ENCODE data around the gene TCF7L1.

Gene TCF7L1

GRCh38 chr2:85175369-85176299 is 42.4 kb downstream of the TCF7L1 start:
- H3K4me1 Mint-ChIP-seq, result peaks cover 68% of the 10 kb centered on the region
- H3K4me3 Mint-ChIP-seq, result peak overlapping the region in 1 of 3 experiments; percentile 5
- TF ChIP-seq CTCF (IDR thresholded peaks at IDR 0.05; ENCODE audit: unreplicated experiment in 3 of 3), result no peak
- peaks cover 23% of the 10 kb centered on the region for H3K36me3 Mint-ChIP-seq (ENCODE audit: low read depth)
- no peaks in the 10 kb centered on the region for H3K9me3 Mint-ChIP-seq
- H3K27me3 Mint-ChIP-seq (ENCODE audit: low read depth), result no peaks in the 10 kb centered on the region
- H3K27ac Mint-ChIP-seq, result peak overlapping the region; percentile 82 to 89 (median 84)

- peaks cover 11% of the 10 kb centered on the region for H3K36me3 Mint-ChIP-seq (ENCODE audit: low read depth)
- no peak for TF ChIP-seq CTCF (IDR thresholded peaks at IDR 0.05; ENCODE audit: unreplicated experiment in 3 of 3)
- peaks cover 84% of the 10 kb centered on the region for H3K4me1 Mint-ChIP-seq
- H3K4me3 Mint-ChIP-seq, result no peak overlapping the region
- H3K27ac Mint-ChIP-seq, result peak overlapping the region; percentile 97 to 99 (median 98)
- H3K9me3 Mint-ChIP-seq, result no peaks in the 10 kb centered on the region
- no peaks in the 10 kb centered on the region for H3K27me3 Mint-ChIP-seq (ENCODE audit: low read depth)
Observed at GRCh38 chr2:85177031-85177824, 44.0 kb downstream of the TCF7L1 start.

GRCh38 chr2:85178154-85178553 is 45.0 kb downstream of the TCF7L1 start:
- TF ChIP-seq CTCF (IDR thresholded peaks at IDR 0.05; ENCODE audit: unreplicated experiment in 3 of 3), result no peak

GRCh38 chr2:85178980-85179411 is 45.8 kb downstream of the TCF7L1 start:
- no peak overlapping the region for H3K4me3 Mint-ChIP-seq
- H3K4me1 Mint-ChIP-seq, result peaks cover 91% of the 10 kb centered on the region
- no peak for TF ChIP-seq CTCF (IDR thresholded peaks at IDR 0.05; ENCODE audit: unreplicated experiment in 3 of 3)

More at GRCh38 chr2:85178154-85178553, 45.0 kb downstream of the TCF7L1 start:
- Mint-ChIP-seq H3K27me3 (ENCODE audit: low read depth) (no peaks in the 10 kb centered on the region), H3K4me1 (peaks cover 87% of the 10 kb centered on the region), H3K9me3 (no peaks in the 10 kb centered on the region), H3K4me3 (no peak overlapping the region), H3K36me3 (ENCODE audit: low read depth) (peaks cover 11% of the 10 kb centered on the region), H3K27ac (peak overlapping the region; percentile 97 to 99 (median 98))

GRCh38 chr2:85179541-85179940 is 46.3 kb downstream of the TCF7L1 start:
- Mint-ChIP-seq H3K4me3 (peak overlapping the region; percentile 52 to 69 (median 62)), H3K27me3 (ENCODE audit: low read depth) (no peaks in the 10 kb centered on the region), H3K27ac (peak overlapping the region; percentile 97 to 99 (median 98)), H3K4me1 (peaks cover 86% of the 10 kb centered on the region), H3K9me3 (no peaks in the 10 kb centered on the region), H3K36me3 (ENCODE audit: low read depth) (peaks cover 12% of the 10 kb centered on the region)
- TF ChIP-seq CTCF (IDR thresholded peaks at IDR 0.05; ENCODE audit: unreplicated experiment in 3 of 3), result no peak

More at GRCh38 chr2:85178980-85179411, 45.8 kb downstream of the TCF7L1 start:
- Mint-ChIP-seq H3K27me3 (ENCODE audit: low read depth) (no peaks in the 10 kb centered on the region), H3K36me3 (ENCODE audit: low read depth) (peaks cover 12% of the 10 kb centered on the region), H3K27ac (peak overlapping the region; percentile 97 to 99 (median 98)), H3K9me3 (no peaks in the 10 kb centered on the region)

Data from nephron (organoid).